DMS79 (cell line): ENCODE data around the gene WNT5A.

Source experiments
- DNase-seq: peaks from one replicate; lab custom pipeline; 2025; lab: John Stamatoyannopoulos, UW

WNT5A gene

DNA sequence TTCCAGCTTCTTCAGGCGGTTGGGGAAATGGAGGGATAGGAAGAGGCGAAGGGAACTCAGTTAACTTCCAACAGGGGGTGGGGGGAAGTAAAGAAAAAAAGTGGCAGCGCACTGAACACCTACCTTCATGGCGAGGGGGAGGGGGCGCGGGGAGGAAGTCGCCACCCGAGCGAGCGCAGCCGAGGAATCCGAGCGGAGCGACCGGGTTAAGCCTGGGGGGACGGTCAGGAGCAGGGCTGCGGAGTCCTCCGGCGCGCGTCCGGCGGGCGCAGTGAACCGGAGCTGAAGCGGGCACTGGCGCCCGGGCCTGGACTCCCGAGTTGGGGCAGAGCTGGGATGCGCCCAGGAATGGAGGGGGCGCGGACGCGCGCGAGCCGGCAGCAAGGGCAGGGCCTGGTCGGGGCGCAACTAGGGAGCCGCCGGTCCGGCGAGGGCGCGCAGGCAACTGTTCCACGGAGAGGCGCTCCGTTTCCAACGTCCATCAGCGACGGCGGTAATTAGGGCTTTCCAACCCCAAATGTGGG is at the start of gene WNT5A:
TSS of gene WNT5A (minus strand) at position 450 of the 524 bp plus-strand sequence. CDS start at position 129, 321 bp downstream.
- DNase-seq = no peak

- no peak for DNase-seq
Observed at GRCh38 chr3:55534876-55535275, 47.8 kb upstream of the WNT5A start.

GRCh38 chr3:55532806-55533205 is 45.7 kb upstream of the WNT5A start:
- no peak for DNase-seq

GRCh38 chr3:55531321-55531720 is 44.2 kb upstream of the WNT5A start:
- DNase-seq = no peak

- no peak for DNase-seq
Observed at GRCh38 chr3:55527361-55527760, 40.3 kb upstream of the WNT5A start.

DNA sequence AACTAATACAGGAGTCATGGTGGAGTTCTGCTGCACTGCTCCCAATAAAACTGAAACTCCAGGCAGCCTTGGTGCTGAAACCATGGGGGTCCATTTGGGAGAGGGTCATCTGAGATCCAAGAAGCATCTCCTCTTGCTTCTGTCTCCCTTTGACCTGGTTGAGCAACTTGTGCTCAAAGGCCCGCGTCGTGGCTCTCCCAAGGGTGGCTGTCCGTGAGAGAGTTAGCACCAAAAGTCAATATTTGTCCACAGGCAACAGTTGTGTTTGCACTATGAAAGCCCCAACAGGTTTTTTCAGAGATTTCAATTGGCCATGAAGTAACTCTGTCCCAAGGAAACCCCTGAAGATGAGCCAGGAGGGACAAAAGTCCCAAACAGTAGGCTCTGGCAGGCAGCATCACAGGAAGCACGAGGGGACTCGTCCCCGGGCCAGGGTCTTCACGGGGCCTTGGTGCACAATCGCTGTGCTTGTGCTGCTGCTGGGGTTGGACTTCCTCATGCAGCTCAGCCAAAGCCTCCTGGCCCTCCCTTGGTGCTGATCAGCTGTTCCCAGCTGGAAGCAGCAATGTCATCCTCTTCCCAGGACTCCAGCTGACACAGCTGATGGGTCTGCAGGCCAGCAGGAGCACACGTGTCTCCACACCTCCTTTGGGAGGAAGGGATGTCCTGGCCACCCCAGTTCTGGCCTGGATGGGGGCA is 39.4 kb upstream of the WNT5A start:
- DNase-seq = no peak

- DNase-seq = no peak
Observed at GRCh38 chr3:55525436-55525835, 38.3 kb upstream of the WNT5A start.

DNA sequence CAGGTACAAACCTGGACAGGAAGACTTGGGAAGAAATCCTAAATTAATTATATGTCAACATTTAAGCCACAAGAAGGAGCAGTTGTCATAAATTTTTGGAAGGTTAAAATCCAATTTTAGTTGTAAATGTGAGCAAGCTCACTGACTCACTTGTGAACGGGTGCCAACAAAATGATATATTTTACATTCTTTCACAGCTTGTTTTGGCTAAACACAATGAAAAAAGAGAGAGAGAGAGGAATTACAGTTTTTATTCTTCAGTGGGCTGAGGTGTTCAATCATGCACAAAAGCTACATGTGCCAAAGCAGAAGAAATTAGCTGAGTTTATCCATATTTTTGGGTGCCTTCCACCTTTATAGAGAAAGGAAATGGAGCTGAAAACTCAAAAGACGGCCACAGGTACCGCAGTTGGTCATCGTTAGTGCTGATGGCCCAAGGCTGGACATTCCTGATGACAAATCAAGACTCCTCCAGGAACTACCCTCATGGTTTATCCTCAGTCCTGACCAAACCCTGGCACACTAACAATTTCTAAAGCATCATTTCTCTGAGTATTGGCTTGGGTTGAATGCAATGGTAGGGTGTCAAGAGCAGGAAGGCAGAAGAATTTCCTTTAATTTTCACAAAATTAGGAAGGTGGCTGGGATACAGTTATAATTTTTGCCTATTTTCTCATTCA is 37.6 kb upstream of the WNT5A start:
- no peak for DNase-seq

DNA sequence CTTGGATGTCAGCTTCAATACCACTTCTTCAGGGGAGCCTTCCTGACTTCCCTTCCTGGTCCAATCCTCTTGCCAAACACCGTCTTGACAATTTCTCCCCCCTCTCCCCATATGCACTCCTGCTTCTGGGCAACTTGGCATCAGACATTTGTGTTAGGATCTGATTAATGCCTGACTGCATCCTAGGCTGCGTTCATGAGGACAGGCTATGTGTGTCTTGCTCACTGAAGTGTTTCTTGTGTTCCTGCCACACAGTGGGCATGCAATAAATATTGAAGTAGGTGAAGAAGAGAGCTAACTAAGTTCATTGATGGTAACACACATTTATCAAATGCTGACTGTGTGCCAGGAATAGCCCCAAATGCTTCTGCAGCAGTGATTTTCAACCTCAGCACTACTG is 36.4 kb upstream of the WNT5A start:
- DNase-seq = no peak

DNA sequence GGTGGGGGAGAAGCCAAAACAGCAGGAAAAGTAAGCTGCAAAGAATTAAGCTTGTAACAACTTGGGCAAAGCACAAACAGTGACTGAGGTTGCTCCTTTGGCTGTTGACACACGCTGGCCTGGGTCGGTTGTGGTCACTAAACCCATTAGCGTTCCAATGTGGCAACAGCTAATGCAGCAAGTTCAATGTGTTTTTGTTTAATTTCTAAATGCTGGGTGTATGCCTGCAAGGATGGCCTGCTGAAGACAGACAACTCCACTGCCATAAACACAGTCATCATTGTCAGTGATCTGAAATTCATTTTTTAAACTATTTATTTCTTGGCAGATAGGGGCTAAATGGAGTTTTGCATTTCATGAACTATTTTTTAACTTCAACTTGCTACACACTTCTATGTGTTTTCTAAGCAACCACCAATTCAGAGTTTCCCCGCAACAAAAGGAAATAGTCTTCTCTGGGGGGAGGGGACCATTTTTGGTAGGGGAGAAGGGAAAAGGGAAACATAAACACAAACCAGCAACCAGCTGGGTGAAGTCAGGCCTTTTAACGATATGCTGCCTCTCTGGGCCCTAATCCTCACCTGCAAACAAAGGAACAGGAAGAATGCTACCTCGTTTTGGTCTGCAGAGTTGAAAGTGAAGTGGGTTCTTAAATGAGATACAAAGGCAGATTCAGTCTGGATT is 34.8 kb upstream of the WNT5A start:
- no peak for DNase-seq

DNA sequence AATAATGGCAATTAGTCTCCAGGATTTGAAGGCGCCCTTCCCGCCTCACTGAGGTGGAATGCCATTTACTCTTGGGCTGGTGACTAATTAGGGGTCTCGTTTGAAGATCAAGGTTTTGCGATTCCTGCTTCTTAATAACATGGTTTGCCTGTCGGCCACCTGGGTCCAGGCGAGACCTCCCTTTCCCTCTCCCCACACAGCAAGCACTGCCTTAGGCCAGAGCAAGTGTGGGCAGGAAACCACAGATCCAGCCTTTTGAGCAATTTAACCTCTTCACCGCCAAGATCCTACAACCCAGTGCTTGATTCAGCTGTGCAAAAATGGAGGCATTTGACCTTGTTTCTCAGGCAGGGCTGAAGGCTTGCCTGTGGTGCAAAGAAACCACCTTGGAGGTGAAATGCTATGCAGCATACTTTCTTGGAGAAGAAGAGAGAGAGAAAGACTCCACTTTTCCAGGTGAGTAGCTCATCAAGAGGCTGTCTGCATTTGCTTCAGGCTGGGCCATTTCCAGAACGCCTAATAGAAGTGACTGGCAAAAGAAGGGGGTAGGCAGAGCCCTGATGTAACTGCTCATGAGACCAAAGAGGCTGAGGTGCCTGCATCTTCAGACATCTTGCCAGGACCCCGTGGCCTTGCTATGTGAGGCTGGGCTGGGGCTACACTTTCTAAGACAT is 34.1 kb upstream of the WNT5A start:
- DNase-seq = peak; percentile 6

DNA sequence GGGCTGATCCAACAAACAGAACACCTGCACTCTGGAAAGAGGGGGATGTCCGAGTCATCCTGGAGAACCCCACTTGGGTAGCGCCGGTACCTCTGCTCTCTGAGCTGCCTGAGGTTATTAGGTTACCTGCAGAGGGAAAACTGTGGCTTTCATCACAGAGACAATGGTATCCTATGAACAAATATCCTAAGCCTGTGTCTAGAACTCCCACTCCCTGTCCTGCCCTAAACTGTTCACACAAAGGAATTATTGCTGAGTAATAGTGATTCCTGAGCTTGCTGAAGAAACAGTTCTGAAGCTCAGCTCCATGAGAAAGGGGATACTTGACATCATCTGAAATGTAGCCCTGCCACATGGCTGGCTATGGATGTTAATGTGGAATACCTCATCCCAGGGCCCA is 31.9 kb upstream of the WNT5A start:
- DNase-seq = no peak

- DNase-seq = no peak
Observed at GRCh38 chr3:55518451-55518850, 31.3 kb upstream of the WNT5A start.

- DNase-seq = no peak
Observed at GRCh38 chr3:55516392-55517030, 29.4 kb upstream of the WNT5A start.

- no peak for DNase-seq
Observed at GRCh38 chr3:55515550-55516246, 28.6 kb upstream of the WNT5A start.

GRCh38 chr3:55514962-55515361 is 27.9 kb upstream of the WNT5A start:
- no peak for DNase-seq

- DNase-seq = no peak
Observed at GRCh38 chr3:55512571-55513343, 25.7 kb upstream of the WNT5A start.

GRCh38 chr3:55511895-55512570 is 24.9 kb upstream of the WNT5A start:
- no peak for DNase-seq

- DNase-seq = no peak
Observed at GRCh38 chr3:55508335-55508734, 21.2 kb upstream of the WNT5A start.

DNA sequence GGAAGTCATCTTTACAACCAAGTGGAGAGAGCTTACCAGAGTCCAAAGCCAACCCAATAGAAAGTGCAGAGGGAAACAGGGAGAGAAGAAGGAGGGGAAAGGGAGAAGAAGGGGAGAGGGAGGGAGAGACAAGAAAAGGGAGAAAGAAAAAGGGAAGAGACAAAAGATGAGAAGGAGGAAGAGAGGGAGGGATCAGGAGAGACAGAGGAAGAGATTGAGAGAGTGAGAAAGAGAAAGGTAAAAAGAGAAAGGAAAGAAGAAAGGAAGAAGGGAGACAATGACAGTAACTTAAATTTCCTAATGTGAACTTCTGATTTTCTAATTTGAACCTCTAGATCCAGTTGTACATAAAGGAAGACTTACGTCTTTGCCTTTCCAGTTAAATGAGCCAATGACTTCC is 20.7 kb upstream of the WNT5A start:
- DNase-seq = no peak
